ENCODE data around the gene MINDY1.

The MINDY1 gene

DNA sequence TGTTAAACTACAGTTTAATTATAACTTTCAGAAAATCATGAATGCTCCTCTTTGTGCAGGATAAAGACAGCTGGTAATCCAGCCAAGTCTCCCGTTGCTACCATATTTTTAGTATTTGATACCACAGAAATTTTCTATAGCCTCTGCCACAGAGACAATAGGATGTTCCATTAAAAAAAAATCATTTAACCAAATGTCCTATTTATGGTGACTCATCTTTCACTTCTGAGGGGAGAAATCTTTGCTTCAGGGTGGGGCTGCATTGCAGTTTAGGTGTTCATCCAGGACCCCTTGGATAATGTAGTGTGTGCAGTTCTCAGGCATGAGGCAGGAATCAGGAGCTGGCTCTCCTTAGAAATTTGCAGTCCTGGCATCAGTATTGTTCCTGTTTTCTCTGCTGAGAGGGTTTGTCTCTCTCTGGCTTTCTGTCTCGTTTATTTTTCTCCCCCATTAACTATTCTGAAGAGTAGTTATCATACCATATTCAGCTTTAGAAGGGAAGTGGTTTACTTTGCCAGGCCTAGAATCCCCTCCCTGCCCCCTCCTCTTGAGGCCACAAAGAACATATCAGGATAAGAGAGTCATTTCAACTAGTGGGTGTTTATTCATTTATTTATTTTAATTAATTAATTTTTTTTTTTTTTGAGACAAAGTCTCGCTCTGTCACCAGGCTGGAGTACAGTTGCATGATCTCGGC lies 4.6 kb upstream of the MINDY1 start:
- no peak for DNase-seq

DNA sequence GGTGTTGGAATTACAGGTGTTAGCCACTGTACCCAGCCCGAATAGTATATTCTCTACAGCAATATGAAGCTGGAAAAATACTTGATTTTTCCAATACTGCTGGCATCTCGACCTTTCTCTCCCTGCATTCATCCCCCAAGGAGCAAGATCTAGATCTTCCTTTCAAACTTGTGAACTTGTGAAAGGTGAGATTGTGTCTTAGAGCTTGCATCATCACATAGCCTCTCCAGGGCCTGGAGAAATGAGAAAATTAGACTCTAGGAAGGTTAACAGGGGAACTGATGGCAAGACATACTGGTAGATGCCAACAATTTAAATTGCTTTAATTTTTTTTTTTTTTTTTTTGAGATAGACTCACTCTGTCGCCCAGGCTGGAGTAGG lies 3.6 kb upstream of the MINDY1 start:
- DNase-seq: no peak

DNA sequence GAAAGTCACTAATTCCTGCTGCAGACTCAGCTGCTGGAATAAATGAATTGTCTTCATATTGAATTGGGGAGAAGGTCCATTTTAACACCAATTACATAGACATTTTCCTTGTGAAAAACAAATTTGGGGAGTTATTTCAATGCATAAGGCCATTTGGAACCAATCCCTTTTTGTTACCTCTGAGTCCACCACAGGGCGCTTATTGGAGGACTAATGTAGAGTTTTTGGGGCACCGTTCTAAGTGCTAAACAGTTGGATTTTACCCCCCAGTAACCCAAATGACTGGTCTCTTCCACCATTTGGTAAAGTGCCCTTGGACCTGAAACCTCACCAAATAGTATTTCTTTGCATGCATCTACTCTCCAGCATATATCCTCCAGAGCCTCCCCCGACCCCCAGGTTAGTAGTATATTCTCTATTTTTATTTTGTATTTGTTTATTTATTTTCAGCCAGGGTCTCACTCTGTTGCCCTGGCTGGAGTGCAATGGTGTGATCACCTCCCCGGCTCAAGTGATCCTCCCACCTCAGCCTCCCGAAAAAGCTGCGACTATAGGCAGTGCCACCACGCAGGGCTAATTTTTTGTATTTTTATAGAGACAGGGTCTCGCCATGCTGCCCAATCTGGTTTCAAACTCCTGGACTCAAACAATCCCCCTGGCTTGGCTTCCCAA lies 3.1 kb upstream of the MINDY1 start:
- DNase-seq: no peak

DNA sequence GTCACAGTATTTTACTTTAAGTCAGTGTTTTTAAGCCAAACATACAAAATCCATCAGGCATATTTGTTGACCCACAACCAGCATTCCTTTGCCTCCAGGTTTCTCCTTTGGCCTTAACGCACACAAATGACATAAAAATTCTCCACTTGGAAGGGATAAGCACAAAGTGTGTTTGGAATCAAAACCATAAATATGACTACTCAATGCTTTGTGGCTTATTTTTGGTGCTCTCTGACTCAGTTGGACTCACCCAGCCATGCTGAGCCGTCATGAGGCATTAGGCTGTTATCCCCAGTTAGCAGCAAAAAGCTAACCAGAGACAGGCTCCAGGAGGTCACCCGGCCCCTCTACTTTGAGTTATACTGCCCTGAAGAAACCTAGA lies 2.5 kb upstream of the MINDY1 start:
- DNase-seq: no peak

DNA sequence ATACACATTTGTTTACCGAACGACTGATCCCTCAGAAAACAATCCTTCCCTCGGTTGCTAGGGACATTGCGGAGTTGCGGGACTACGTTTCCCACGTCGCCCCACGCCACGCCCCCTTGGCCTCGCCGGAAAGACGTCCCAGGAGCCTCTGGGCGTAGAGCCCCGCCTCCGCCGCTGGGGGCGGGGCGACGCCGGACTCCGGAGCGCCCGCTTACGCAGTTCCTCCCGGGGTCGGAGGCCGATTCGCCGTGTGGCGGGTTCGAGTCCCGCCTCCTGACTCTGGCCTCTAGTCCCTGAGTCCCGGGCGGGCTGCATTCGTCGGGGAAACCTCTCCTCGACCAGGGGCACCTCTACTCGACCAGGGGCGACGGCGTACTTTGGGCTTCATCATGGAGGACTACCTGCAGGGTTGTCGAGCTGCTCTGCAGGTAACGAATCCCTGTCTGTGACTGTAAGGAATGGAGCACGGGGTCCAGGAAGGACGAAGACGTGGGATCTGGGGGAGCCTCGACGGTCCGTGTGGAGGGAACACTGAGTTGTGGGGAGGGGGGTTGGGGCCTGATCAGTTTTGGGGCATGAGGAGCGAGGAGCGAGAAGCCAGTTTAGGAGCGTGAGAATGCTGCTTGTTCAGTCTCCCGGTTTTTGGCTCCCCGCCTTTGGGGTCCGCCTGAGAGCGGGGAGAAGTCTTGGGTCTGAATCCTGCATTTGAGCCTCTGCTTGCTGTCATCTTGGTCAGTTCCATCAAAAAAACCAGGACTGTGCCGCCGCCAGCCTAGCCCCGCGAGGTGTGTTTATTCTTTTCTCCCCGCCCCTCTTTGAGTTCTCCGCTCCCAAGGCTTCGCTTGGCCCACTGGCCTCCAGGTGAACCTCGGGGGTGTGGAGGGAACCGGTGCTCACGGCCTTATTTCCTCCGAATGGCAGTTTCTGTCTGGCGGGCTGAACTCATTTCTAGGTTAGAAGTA lies 1.8 kb upstream of the MINDY1 start, which contains the start of gene PRUNE1:
Gene PRUNE1, plus strand, starts transcription at position 206 of the 962 bp plus-strand sequence. Its CDS starts 184 bp downstream, at position 390.
- peak; percentile 90 for DNase-seq

DNA sequence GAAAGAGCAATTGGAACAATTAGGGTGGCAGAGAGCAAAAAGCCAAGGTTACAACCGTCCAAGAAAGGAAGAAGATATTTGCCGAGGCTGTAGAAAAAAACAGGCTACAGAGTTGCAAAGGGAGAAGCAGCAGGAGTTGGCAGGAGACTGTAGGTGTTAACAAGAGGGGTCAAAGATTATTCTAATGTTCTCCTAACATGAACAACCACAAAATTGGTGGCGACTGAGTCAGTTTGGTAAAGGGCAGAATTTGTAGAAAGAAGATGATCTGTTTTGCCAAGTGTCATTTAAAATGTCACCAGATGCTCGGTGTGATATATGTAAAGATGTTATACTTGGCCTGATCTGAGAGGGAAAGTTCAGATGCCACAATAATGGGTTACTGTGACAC lies 1.1 kb upstream of the MINDY1 start:
- DNase-seq: no peak

DNA sequence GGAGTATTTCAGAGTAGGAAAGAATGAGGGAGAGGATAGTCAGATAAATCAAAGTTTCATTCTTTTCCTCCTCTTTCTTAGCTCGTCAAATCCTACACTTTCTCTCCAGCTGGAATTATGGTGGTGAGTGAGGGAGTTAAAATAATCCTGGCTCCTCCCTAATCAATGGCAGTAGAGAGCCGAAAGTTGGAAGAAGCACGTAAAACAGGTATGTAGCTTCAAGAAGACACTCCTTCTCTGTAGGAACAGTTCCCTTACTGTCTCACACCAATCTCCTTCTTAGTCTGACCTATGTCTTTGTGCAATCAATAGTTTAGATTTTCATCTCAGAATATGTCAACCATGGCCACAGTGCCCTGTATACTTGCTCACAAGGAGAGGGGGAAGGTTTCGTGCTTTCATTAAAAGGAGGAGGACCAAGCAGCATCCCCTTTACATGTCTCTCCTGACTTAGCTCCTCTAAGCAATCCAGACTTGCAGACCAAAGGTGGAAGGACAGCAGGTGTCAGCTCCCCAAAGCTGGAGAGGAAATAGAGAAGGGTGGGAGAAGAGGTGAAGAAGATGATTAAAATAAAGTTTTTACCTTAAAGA lies 878 bp downstream of the MINDY1 start:
- DNase-seq: no peak

DNA sequence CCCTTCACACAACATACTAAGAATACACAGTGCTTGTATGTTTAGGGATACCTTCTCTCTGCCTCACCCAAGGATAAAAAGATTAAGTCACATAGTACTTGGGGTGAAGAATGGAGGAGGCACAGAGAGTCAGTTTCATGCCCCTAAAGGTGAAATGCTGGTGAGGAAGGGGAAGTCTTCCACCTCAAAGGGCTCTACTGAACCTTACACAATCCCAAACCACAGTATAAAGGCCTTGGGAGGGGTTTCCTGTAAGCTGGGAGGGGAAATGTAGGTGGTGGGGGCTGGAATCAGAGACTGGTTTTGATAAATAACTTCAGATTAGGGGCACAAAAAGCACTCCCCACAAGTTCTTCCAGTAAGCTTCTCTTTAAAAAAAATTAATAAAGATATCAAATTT lies 3.5 kb downstream of the MINDY1 start:
- no peak for DNase-seq

DNA sequence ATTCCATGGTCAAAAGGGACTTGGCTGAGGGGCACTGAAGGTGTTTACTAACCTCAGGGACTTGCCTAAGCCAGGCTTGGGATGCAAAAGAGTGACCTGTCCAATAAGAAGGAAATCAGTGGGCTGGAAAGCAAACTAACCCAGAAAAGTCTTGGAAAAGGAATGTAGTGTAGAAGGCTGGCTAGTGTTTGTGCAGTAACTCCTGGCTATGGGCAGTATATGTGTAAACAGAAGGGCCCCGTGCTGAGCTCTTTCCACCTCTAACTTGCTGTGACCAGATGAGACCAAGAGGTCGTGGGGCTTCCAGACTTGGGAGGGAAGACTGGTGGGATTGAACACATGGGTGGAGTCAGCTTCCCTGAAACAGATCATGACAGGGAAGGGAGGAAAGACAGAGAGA lies 4.1 kb downstream of the MINDY1 start:
- no peak for DNase-seq

DNA sequence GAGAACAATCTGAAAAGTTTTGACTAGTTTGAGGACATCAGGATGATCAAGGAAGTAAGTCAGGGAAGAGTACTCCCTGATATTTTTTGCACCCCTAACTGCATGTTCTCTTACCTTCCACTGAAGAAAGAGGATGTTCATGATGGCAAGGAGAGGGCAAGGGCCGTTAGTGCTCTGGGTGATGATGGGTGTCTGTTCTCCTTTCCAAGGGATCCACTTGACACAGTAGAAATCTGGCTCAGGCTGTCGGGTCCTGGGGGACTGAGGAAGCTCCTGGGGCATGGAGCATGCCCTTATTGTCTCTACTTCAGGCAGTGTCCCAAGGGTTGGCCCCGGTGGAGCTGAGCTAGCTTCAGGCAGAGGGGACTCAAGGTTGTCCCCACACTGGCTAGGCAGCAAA lies 4.7 kb downstream of the MINDY1 start:
- DNase-seq: no peak

DNA sequence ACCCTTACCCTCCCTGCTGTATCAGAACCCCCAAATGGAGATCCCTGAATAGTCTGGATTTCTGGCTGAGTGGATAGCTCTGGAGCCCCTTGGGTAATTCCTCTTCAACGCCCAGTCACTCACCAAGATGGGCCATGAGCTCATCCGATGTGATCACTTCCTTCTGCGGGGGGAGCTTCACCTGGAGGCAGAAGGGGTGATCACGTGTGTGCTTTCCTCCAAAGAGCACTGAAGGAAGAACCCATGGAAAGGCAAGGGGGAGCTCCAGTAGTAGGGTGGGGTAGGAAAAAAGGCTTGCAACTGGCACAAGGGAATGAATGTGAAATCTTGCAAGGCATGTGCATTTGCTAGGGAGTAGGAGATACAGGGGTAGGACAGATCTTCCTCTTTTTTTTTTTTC lies 5.1 kb downstream of the MINDY1 start:
- no peak for DNase-seq

DNA sequence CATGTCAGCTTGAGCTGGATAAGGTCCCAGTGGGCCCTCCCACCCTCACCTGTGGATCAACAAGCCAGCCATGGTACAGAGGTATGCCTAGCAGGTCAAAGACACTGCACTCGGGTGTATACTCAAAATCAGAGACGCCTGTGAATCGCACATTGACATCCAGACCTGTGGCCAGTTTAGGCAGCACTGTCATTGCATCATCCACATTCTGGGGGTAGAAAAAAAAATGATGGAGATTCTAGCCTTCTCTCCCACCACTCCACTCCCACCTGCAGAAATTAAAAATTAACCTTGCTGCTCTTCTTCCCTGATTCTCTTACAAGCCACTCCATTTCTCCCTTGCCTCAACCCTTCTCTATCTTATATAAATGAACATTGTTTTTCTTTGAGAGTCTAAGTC lies 6.3 kb downstream of the MINDY1 start:
- DNase-seq: no peak

DNA sequence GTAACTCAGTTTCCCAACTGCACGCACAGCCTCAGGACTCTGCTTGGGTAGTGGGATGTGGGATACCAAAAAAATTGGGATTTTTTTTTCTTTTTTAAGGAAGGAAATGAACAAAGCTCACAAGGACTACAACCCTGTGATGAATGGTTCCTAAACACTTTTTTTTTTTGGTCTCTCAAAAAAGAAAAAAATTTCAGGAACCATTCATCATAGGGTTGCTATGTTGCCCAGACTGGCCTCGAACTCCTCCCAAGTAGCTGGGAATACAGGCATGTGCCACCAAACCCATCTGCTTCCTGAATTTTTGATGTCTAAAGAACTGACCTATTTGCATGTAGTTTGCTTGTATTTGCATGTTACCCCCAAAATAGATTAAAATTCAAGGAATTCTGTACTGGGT lies 6.8 kb downstream of the MINDY1 start:
- no peak for DNase-seq

DNA sequence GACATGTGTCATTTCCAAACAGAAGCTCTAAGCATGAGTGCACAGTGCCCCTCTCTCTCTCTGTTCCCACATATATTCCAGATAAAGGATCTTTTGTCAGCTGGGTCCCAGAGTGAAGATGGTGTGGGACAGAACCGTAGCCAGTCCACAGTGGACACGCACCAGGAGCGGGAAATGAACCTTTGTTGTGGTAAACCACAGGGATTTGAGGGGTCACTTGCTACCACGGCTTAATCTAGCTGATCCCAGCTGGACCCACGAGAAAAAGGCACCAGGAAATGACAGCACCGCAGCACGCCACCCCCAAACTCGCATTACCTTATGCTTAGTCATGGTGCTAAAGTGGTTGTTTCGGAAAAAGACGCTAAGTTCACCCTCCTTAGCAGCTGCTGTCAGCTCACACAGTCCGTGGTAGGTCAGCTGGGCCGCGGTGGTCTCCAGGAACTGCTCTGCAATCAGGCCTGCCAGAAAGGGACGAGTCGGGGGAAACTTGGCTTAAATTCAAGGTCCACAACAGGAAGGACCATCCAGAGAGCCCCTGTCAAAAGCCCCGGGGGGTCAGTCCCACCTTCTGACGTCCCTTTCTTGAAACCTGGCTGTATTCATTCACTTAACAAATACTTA lies 7.5 kb downstream of the MINDY1 start:
- DNase-seq: no peak

DNA sequence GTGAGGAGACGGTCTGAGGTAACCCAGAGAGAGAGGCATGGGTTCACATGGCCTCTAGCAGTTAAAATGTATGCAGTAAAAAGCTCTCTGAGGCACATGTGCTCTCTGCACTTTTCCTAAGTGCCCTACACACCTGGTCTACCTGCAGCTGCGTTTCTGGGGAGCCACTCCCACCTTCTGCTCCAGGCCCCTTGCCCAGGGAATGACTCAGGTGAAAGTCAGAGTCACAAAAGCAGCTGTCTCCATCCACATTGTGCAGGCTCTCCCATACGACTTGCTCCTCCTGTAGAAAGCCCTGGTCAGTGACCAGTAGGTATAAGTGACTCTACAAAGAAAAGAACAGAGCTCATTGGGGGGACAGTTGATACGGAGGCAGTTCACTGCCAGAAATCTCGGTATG lies 8.8 kb downstream of the MINDY1 start:
- DNase-seq: no peak

DNA sequence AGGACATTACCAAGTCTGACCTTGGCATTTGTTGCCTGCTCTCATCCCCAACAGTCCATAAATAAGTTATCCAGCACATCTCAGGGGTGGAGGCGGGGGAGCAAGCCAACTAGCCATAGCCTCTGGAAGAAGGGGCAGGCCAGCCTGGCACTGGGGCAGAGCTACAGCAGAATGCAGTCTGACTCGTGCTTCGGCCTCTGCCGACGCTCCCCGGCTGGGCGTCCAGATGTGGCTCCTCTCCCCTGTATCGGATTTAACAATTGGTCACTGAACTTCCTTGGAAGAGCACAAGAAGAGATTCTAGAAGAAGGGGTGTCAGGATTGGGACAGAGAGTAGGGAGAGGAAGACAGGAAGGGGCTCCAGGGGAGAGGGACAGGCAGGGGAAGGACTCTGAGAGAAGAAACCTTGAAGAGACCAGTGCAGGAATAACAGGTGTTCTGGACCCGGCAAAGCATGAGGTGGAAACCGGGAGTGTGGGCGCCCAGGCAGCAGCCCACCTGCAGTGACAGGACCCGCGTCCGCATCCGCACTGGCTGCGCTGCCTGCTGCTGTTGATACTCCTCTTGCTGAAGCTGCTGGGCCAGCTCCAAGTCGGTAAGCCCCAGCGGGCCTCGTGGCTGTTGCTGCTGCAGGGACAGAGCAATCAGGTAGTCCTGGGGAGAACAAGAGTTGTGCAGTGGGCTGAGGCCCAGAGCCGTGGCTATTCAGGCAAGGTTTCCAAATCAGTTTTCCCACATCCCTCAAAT lies 9.4 kb downstream of the MINDY1 start:
- no peak for DNase-seq

DNA sequence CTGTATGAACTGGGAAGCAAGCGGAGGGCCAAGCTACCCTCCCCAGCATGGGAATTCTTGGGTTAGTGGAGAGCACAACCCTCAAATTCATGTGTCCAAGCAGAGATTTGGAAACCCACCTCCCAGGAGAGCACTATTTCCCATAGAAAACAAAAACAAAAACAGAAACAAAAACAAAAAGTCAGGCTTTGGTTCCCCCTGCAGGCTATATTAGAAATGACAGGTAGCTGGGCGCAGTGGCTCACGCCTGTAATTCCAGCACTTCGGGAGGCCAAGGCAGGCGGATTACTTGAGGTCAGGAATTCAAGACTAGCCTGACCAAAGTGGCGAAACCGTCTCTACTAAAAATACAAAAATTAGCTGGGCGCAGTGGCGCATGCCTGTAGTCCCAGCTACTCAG lies 10.8 kb downstream of the MINDY1 start:
- DNase-seq: no peak

DNA sequence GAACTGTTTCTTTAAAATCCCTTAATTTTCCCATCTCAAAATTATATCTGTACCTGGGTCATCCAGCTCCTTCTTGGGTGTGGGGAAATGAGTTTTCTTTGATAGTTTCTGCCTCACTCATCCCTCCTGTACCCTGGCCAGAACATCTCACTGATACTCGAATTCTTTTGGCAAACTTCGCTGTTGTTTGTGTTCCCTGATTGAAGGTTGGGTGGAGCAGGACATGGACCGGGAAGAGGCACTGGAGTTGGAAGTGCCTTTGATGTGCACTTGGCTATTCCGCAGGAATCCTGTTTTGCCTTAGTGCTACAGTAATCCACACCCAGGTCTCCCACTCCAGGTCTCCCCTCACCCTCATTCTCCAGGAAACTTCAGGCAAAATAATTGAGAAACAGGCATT lies 11.2 kb downstream of the MINDY1 start:
- DNase-seq: no peak

DNA sequence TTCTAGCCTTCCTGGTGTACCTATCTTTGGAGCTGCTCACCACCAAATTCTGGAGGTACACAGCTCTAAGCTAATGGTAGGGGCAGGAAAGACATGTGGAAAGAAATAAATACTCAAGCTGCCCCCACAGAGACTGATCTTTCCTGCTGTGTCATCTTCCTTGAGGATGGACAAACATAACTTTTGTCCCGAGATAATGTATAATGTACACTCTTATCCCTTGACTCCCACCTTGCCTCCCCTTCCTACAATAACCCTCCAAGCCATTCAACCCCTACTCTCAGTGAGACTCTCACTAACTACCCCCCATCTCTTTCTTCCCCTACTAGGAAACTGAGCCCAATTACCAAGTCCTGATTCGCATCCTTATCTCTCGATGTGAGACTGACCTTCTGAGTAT lies 12.5 kb downstream of the MINDY1 start:
- no peak for DNase-seq

DNA sequence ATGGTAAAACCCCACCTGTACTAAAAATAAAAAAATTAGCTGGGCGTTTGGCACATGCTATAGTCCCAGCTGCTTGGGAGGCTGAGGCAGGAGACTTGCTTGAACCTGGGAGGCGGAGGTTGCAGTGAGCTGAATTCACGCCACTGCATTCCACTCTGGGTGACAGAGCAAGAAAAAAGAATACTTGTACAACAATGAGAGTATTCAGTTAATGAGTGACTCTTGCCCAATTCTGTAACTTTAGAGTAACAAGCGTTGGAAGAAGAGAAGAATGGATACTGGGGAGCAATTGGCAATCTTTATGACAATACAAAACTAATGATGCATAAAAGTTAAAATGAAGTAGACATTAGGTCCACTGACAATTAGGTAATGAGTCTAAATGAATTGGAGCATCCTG lies 14.1 kb downstream of the MINDY1 start:
- DNase-seq: no peak

DNA sequence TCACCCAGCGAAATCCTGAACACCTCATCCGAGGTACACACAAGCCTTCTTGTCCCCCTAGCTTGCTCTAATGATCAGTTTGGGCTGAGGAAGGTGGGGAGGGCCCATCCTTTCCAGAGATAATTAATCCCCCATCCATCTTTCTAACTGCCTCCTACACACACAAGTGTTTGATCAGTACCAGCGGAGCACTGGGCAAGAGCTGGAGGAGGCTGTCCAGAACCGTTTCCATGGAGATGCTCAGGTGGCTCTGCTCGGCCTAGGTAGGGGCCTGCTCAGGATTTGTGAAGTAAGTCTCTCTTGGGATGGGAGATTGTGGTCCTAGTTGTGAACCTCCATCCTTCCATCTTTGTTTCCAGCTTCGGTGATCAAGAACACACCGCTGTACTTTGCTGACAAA lies 18.8 kb downstream of the MINDY1 start:
- DNase-seq: no peak

DNA sequence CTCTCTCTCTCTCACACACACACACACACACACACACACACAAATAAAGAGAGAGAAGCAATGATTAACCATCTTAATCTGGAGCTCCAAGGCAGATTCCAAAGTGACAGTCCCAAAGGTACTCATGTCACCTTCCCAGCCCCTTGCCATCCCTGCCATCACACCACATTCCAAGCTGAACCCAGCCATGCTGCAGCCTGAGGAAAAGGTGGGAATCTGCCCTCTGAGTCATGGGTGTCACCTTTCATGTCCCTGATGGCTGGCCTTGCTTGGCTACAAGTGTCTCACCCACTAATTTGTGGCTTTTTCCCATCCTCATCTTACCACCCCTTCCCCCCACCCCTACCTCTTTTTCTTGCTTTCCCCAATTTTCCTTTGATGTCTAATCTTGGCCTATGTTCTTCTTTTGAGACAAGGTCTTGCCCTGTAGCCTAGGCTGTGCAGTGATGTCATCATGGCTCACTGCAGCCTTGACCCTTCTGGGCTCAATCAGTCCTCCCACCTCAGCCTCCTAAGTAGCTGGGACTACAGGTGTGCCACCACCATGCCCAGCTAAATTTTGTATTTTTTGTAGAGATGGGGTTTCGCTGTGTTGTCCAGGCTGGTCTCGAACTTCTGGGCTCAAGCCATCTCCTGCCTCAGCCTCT lies 21.4 kb downstream of the MINDY1 start:
- no peak for DNase-seq

Data from activated CD4-positive, alpha-beta T cell treated with anti-CD3 and anti-CD28 coated beads for 1 hour (primary cell).